ENCODE measurements around the gene THAP11. TPM values are rescaled to one million over a fixed set of nuclear protein-coding genes. Genes with fewer than 3 reads are reported as not detected.

THAP11 gene
- total and polyA plus RNA-seq, 2 of the 13 experiments (the other 11 are each of a cell fraction or from before 2014, with no cell fraction given) = 44.2 to 53.4 TPM

DNA sequence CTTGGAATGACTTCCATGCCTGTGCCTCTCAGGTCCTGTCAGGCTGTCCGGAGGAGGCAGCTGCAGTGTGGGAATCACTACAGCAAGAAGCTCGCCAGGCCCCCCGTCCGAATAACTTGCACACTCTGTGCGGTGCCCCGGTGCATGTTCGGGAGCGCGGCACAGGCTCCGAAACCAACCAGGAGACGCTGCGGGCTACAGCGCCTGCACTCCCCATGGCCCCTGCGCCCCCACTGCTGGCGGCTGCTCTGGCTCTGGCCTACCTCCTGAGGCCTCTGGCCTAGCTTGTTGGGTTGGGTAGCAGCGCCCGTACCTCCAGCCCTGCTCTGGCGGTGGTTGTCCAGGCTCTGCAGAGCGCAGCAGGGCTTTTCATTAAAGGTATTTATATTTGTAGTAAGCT, 43.9 kb downstream of the THAP11 start:
- no peak overlapping the region for H3K27ac ChIP-seq (ENCODE audit: extremely low read length, insufficient read depth, low read length)
- in situ Hi-C loops (cut with HindIII; ENCODE audit: extremely low pct_ligation_motif_present, low pct_unique_long_range_greater_than_20kb) = loop anchor here (5.0 to 10.0 kb wide), 2 partner anchors 41 to 159 kb away; no protein-coding TSS in a partner anchor
- FAIRE-seq (no peak), DNase-seq (ENCODE audit: low spot score) (no peak), ATAC-seq (no peak)
- peaks cover 23 to 45% of the 10 kb centered on the region in 2 experiments for H3K36me3 ChIP-seq (replicated peaks in 1 of 2; ENCODE audit: control insufficient read depth in 1 of 2, insufficient read depth in 2 of 2, low read length in 2 of 2)
- ChIA-PET POLR2A (interaction anchor here (1.0 to 1.2 kb wide), 2 partner anchors 28 to 49 kb away, joined by 3 to 4 read pairs; no protein-coding TSS in a partner anchor), CTCF (ENCODE audit: low intra/inter-chr PET ratio, low total read pairs) (interaction anchor here (5.3 kb wide), 1 partner anchor 42 kb away, joined by 63 read pairs; no protein-coding TSS in a partner anchor)
- no peak overlapping the region for H3K4me2 ChIP-seq (ENCODE audit: low read depth, low read length)
- H3K79me2 ChIP-seq (ENCODE audit: insufficient read depth, low read length) = no peaks in the 10 kb centered on the region
- no peak overlapping the region for H3K9ac ChIP-seq (ENCODE audit: insufficient read depth, low read depth, low read length)
- BruUV-seq (replicated peaks) = no TSS peak
- H4K20me1 ChIP-seq (ENCODE audit: insufficient read depth, low read length) = no peaks in the 10 kb centered on the region
- no peak overlapping the region for H2AFZ ChIP-seq (ENCODE audit: low read length)
- 98% methylated on average over 10 of the region's 19 CpGs for WGBS (ENCODE audit: low lambda C conversion rate)
- H3K9me3 ChIP-seq (ENCODE audit: low read length) = no peaks in the 10 kb centered on the region
- peaks cover 31% of the 10 kb centered on the region for H3K4me1 ChIP-seq (ENCODE audit: insufficient read depth, low read length)
- no peaks in the 10 kb centered on the region for H3K27me3 ChIP-seq (ENCODE audit: control insufficient read depth in 1 of 2, insufficient read depth in 2 of 2, low read length in 2 of 2)
- intact Hi-C loops (cut with micrococcal nuclease; ENCODE audit: unreplicated experiment) = no loop called here
- H3K4me3 ChIP-seq (replicated peaks in 1 of 3; ENCODE audit: insufficient read depth in 1 of 3, low read depth in 2 of 3, low read length in 3 of 3) = no peak overlapping the region
- TF ChIP-seq, protein P1, sequence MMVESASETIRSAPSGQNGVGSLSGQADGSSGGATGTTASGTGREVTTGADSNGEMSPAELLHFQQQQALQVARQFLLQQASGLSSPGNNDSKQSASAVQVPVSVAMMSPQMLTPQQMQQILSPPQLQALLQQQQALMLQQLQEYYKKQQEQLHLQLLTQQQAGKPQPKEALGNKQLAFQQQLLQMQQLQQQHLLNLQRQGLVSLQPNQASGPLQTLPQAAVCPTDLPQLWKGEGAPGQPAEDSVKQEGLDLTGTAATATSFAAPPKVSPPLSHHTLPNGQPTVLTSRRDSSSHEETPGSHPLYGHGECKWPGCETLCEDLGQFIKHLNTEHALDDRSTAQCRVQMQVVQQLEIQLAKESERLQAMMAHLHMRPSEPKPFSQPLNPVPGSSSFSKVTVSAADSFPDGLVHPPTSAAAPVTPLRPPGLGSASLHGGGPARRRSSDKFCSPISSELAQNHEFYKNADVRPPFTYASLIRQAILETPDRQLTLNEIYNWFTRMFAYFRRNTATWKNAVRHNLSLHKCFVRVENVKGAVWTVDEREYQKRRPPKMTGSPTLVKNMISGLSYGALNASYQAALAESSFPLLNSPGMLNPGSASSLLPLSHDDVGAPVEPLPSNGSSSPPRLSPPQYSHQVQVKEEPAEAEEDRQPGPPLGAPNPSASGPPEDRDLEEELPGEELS (CRISPR knock-in tag; IDR thresholded peaks at IDR 0.05) = no peak
- TF ChIP-seq EED (CRISPR knock-in tag; IDR thresholded peaks at IDR 0.05) (no peak), AGO2 (optimal IDR thresholded peaks at IDR 0.05; ENCODE audit: low read depth, low read length) (peak; percentile 18), MEIS1 (CRISPR knock-in tag; IDR thresholded peaks at IDR 0.05; ENCODE audit: borderline replicate concordance) (no peak), POLR2AphosphoS2 (IDR thresholded peaks at IDR 0.05; ENCODE audit: low read depth, low read length) (no peak), TSC22D2 (CRISPR knock-in tag; IDR thresholded peaks at IDR 0.05; ENCODE audit: borderline replicate concordance) (no peak), FOXK2 (IDR thresholded peaks at IDR 0.05) (no peak)
- TF ChIP-seq, protein P2, sequence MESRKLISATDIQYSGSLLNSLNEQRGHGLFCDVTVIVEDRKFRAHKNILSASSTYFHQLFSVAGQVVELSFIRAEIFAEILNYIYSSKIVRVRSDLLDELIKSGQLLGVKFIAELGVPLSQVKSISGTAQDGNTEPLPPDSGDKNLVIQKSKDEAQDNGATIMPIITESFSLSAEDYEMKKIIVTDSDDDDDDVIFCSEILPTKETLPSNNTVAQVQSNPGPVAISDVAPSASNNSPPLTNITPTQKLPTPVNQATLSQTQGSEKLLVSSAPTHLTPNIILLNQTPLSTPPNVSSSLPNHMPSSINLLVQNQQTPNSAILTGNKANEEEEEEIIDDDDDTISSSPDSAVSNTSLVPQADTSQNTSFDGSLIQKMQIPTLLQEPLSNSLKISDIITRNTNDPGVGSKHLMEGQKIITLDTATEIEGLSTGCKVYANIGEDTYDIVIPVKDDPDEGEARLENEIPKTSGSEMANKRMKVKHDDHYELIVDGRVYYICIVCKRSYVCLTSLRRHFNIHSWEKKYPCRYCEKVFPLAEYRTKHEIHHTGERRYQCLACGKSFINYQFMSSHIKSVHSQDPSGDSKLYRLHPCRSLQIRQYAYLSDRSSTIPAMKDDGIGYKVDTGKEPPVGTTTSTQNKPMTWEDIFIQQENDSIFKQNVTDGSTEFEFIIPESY (CRISPR knock-in tag; IDR thresholded peaks at IDR 0.05) = peak; percentile 49
- TF ChIP-seq, protein P3, sequence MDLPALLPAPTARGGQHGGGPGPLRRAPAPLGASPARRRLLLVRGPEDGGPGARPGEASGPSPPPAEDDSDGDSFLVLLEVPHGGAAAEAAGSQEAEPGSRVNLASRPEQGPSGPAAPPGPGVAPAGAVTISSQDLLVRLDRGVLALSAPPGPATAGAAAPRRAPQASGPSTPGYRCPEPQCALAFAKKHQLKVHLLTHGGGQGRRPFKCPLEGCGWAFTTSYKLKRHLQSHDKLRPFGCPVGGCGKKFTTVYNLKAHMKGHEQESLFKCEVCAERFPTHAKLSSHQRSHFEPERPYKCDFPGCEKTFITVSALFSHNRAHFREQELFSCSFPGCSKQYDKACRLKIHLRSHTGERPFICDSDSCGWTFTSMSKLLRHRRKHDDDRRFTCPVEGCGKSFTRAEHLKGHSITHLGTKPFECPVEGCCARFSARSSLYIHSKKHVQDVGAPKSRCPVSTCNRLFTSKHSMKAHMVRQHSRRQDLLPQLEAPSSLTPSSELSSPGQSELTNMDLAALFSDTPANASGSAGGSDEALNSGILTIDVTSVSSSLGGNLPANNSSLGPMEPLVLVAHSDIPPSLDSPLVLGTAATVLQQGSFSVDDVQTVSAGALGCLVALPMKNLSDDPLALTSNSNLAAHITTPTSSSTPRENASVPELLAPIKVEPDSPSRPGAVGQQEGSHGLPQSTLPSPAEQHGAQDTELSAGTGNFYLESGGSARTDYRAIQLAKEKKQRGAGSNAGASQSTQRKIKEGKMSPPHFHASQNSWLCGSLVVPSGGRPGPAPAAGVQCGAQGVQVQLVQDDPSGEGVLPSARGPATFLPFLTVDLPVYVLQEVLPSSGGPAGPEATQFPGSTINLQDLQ (CRISPR knock-in tag; IDR thresholded peaks at IDR 0.05) = no peak
- TF ChIP-seq, protein P4, sequence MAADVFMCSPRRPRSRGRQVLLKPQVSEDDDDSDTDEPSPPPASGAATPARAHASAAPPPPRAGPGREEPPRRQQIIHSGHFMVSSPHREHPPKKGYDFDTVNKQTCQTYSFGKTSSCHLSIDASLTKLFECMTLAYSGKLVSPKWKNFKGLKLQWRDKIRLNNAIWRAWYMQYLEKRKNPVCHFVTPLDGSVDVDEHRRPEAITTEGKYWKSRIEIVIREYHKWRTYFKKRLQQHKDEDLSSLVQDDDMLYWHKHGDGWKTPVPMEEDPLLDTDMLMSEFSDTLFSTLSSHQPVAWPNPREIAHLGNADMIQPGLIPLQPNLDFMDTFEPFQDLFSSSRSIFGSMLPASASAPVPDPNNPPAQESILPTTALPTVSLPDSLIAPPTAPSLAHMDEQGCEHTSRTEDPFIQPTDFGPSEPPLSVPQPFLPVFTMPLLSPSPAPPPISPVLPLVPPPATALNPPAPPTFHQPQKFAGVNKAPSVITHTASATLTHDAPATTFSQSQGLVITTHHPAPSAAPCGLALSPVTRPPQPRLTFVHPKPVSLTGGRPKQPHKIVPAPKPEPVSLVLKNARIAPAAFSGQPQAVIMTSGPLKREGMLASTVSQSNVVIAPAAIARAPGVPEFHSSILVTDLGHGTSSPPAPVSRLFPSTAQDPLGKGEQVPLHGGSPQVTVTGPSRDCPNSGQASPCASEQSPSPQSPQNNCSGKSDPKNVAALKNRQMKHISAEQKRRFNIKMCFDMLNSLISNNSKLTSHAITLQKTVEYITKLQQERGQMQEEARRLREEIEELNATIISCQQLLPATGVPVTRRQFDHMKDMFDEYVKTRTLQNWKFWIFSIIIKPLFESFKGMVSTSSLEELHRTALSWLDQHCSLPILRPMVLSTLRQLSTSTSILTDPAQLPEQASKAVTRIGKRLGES (CRISPR knock-in tag; IDR thresholded peaks at IDR 0.05; ENCODE audit: borderline replicate concordance) = no peak
- TF ChIP-seq, protein P5, sequence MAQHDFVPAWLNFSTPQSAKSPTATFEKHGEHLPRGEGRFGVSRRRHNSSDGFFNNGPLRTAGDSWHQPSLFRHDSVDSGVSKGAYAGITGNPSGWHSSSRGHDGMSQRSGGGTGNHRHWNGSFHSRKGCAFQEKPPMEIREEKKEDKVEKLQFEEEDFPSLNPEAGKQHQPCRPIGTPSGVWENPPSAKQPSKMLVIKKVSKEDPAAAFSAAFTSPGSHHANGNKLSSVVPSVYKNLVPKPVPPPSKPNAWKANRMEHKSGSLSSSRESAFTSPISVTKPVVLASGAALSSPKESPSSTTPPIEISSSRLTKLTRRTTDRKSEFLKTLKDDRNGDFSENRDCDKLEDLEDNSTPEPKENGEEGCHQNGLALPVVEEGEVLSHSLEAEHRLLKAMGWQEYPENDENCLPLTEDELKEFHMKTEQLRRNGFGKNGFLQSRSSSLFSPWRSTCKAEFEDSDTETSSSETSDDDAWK (CRISPR knock-in tag; IDR thresholded peaks at IDR 0.05) = no peak

Measured in HepG2 (cell line).